ENCODE measurements around the gene RPS21. TPM values are rescaled to one million over a fixed set of nuclear protein-coding genes. Genes with fewer than 3 reads are reported as not detected.

Gene RPS21
- total and polyA plus RNA-seq, 2 of the 4 experiments (the other 2 are of a cell fraction): 2,710 to 4,298 TPM

DNA sequence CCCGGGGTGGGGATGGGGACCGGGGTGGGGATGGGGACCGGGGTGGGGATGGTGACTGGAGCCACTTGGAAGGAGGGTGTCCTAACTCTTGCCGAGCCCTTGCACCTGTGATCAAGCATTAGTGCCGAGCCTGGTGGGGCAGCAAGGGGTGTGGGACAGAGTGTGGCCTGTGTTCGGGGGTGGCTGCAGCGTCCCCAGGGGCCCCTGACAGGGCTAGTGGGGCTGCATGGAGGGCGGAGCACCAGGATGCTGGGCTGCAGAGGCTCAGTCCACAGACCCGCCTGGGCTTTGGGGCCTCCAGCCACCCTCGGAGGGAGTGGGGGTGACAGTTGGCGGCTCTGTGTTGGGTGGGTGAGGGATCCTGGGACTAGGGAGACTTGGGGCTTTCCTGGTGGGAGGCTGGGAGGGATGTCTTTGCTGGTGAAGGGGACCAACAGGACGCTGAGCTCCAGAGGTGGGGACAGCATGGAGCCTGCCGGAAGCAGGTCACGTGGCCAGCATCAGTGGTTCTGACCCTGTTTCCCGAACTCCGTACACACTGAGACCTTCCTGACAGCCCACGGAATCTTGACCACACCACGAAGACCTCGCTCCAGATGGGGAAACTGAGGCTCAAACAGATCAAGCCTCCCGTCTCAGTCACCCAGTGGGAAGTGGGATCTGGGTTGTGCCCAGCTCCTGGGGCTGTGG lies 35.9 kb downstream of the RPS21 start:
- Histone ChIP-seq H3K36me3 (ENCODE audit: control insufficient read depth, insufficient read depth, low read length) (no peaks in the 10 kb centered on the region), H3K14ac (replicated peaks; ENCODE audit: low read depth, low read length) (no peak overlapping the region), H2AK9ac (replicated peaks; ENCODE audit: low read depth, low read length, poor library complexity) (no peak overlapping the region), H3K27ac (ENCODE audit: insufficient read depth, low read length) (no peak overlapping the region), H3K4me1 (ENCODE audit: control insufficient read depth, insufficient read depth, low read length) (no peaks in the 10 kb centered on the region), H2AFZ (replicated peaks; ENCODE audit: low read length, poor library complexity) (no peak overlapping the region), H4K8ac (ENCODE audit: low read depth in 2 of 2, low read length in 2 of 2) (no peak overlapping the region), H3K9me3 (ENCODE audit: control insufficient read depth, insufficient read depth, low read length) (no peaks in the 10 kb centered on the region), H3K18ac (ENCODE audit: low read depth, low read length) (no peak overlapping the region), H3K4ac (ENCODE audit: low read depth, low read length) (no peak overlapping the region), H2AK5ac (ENCODE audit: low read depth, low read length) (no peak overlapping the region), H3K4me2 (ENCODE audit: low read depth, low read length) (no peak overlapping the region), H4K91ac (ENCODE audit: insufficient read depth, low read depth, low read length) (no peak overlapping the region), H2BK120ac (ENCODE audit: low read depth, low read length) (no peak overlapping the region), H3K56ac (ENCODE audit: extremely low read depth, insufficient read depth, low read length) (no peak overlapping the region), H3K9ac (ENCODE audit: low read depth, low read length) (no peak overlapping the region), H4K5ac (ENCODE audit: low read depth, low read length) (no peak overlapping the region), H3K4me3 (ENCODE audit: insufficient read depth, low read depth, low read length) (no peak overlapping the region), H2BK5ac (ENCODE audit: low read depth, low read length, poor library complexity, severe bottlenecking) (no peak overlapping the region), H3K27me3 (ENCODE audit: control insufficient read depth, insufficient read depth, low read length) (peaks cover 12% of the 10 kb centered on the region; the same call in 1 of the 2 replicates), H2BK20ac (ENCODE audit: low read depth, low read length) (no peak overlapping the region), H3K9me1 (ENCODE audit: insufficient read depth, low read length) (peaks cover 6% of the 10 kb centered on the region; the same call in 1 of the 2 replicates), H4K20me1 (ENCODE audit: insufficient read depth, low read length) (no peaks in the 10 kb centered on the region; the same call in 1 of the 2 replicates), H3K79me1 (ENCODE audit: low read depth in 1 of 2, low read length in 2 of 2) (no peaks in the 10 kb centered on the region), H2BK15ac (ENCODE audit: low read depth, low read length) (no peak overlapping the region), H3K23ac (ENCODE audit: low read depth, low read length) (no peak overlapping the region)
- 81% methylated on average over 10 of the region's 20 CpGs; no CpG with 5 or more reads in 1 of the 2 experiments for WGBS, 2 experiments (ENCODE audit: extremely low coverage in 2 of 2, insufficient read length in 1 of 2)
- in situ Hi-C loops (cut with MboI; ENCODE audit: low sequenced_read_pairs): no loop called here
- ChIA-PET CTCF (no interaction called here), POLR2A (ENCODE audit: unreplicated experiment) (no interaction called here)
- TF ChIP-seq MAZ (IDR thresholded peaks at IDR 0.05; ENCODE audit: borderline replicate concordance, low read depth, low read length): no peak
- no peak for TF ChIP-seq FOS (IDR thresholded peaks at IDR 0.05; ENCODE audit: low read depth, low read length)
- TF ChIP-seq, protein P1, sequence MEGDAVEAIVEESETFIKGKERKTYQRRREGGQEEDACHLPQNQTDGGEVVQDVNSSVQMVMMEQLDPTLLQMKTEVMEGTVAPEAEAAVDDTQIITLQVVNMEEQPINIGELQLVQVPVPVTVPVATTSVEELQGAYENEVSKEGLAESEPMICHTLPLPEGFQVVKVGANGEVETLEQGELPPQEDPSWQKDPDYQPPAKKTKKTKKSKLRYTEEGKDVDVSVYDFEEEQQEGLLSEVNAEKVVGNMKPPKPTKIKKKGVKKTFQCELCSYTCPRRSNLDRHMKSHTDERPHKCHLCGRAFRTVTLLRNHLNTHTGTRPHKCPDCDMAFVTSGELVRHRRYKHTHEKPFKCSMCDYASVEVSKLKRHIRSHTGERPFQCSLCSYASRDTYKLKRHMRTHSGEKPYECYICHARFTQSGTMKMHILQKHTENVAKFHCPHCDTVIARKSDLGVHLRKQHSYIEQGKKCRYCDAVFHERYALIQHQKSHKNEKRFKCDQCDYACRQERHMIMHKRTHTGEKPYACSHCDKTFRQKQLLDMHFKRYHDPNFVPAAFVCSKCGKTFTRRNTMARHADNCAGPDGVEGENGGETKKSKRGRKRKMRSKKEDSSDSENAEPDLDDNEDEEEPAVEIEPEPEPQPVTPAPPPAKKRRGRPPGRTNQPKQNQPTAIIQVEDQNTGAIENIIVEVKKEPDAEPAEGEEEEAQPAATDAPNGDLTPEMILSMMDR (conservative IDR thresholded peaks at IDR 0.05; ENCODE audit: low read depth, low read length): no peak
- no peak for TF ChIP-seq NFE2L2 (IDR thresholded peaks at IDR 0.05; ENCODE audit: low read depth, low read length)
- TF ChIP-seq SMC3 (IDR thresholded peaks at IDR 0.05; ENCODE audit: low read depth, low read length): no peak
- TF ChIP-seq MAFK (IDR thresholded peaks at IDR 0.05; ENCODE audit: low read depth, low read length): no peak
- TF ChIP-seq RFX5 (IDR thresholded peaks at IDR 0.05; ENCODE audit: low read depth, low read length): no peak
- TF ChIP-seq RAD21 (IDR thresholded peaks at IDR 0.05; ENCODE audit: low read length): no peak
- TF ChIP-seq, protein P2, sequence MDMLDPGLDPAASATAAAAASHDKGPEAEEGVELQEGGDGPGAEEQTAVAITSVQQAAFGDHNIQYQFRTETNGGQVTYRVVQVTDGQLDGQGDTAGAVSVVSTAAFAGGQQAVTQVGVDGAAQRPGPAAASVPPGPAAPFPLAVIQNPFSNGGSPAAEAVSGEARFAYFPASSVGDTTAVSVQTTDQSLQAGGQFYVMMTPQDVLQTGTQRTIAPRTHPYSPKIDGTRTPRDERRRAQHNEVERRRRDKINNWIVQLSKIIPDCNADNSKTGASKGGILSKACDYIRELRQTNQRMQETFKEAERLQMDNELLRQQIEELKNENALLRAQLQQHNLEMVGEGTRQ (IDR thresholded peaks at IDR 0.05; ENCODE audit: low read depth, low read length): no peak
- TF ChIP-seq RCOR1 (IDR thresholded peaks at IDR 0.05; ENCODE audit: insufficient replicate concordance, low read length): no peak
- TF ChIP-seq MXI1 (IDR thresholded peaks at IDR 0.05; ENCODE audit: borderline replicate concordance, low read depth, low read length): no peak
- no peak for TF ChIP-seq CEBPB (IDR thresholded peaks at IDR 0.05; ENCODE audit: low read depth, low read length)
- BruUV-seq (replicated peaks): no TSS peak
- intact Hi-C loops (cut with micrococcal nuclease): no loop called here
- dilution Hi-C loops (cut with HindIII; ENCODE audit: low sequenced_read_pairs, unreplicated experiment): no loop called here
- DNase-seq (no peak), ATAC-seq (ENCODE audit: low read depth) (no peak)

All from IMR-90 (cell line).